Mucosa of rectum (tissue), 2 donors: ENCODE data around the gene EMC9.

Experiments used
- H3K27ac ChIP-seq, 2 donors: one replicate each; pipeline ENCODE4 v1.7.0; 2013; ENCODE audit warnings: inconsistent platforms in 2 of 2, low read depth in 2 of 2, low read length in 2 of 2
- H3K27me3 ChIP-seq, 2 donors: one replicate each; pipeline ENCODE4 v1.7.0; 2013; ENCODE audit warnings: low read length in 2 of 2; ENCODE audit not compliant: control insufficient read depth in 2 of 2, insufficient read depth in 2 of 2
- H3K36me3 ChIP-seq, 2 donors: one replicate each; pipeline ENCODE4 v1.7.0; 2013; ENCODE audit warnings: low read length in 2 of 2; ENCODE audit not compliant: control insufficient read depth in 2 of 2, insufficient read depth in 2 of 2
- H3K4me1 ChIP-seq, 2 donors: one replicate each; pipeline ENCODE4 v1.7.0; 2013; ENCODE audit warnings: low read length in 2 of 2, mild to moderate bottlenecking in 1 of 2; ENCODE audit not compliant: control insufficient read depth in 2 of 2, insufficient read depth in 2 of 2
- H3K4me3 ChIP-seq, 2 donors: one replicate each; pipeline ENCODE4 v1.7.0; 2013; ENCODE audit warnings: low read length in 2 of 2
- H3K9ac ChIP-seq, 2 donors: one replicate each; pipeline ENCODE4 v1.7.0; 2013; ENCODE audit warnings: low read length in 2 of 2, low read depth in 1 of 2, mild to moderate bottlenecking in 1 of 2
- H3K9me3 ChIP-seq, 2 donors: one replicate each; pipeline ENCODE4 v1.7.0; 2013; ENCODE audit warnings: low read length in 2 of 2; ENCODE audit not compliant: control insufficient read depth in 2 of 2
- donor health status: healthy.
- donor health status: Normal muscosa, but diverticular disease.

Gene EMC9

DNA sequence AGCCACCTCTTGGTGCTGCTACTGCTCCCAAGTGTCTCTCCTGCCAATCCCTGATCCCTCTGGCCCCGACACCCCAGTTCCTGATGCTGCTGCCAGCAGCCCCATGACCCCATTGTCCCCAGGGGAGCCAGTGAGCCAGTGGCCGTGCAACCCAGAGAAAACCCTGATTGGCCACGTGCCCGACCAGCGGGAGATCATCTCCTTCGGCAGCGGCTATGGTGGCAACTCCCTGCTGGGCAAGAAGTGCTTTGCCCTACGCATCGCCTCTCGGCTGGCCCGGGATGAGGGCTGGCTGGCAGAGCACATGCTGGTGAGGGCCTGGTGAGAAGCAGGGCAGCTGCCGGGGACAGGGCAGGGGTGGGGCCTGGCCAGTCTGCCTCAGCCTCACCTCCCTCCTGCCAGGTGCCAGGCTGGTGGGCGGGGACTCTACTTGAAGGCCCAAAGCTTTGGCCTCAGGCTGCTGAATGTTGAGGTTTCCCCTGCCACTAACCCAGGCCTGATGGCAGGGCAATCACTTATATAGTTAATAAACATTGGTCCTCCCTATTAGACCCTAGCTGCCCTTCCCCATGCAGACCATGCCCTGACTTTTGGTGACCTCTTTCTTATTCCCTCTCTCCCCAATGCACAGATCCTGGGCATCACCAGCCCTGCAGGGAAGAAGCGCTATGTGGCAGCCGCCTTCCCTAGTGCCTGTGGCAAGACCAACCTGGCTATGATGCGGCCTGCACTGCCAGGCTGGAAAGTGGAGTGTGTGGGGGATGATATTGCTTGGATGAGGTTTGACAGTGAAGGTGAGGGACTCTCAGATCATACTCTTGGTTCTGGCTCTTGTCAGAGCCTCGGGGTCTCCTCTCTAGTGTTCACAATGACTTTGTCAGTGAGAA, 42.2 kb downstream of the EMC9 start:
- Histone ChIP-seq H3K36me3 (peaks cover 45 to 55% of the 10 kb centered on the region in 2 donors), H3K27me3 (no peaks in the 10 kb centered on the region), H3K9ac (no peak overlapping the region), H3K27ac (no peak overlapping the region), H3K9me3 (no peaks in the 10 kb centered on the region), H3K4me1 (peaks cover 9 to 10% of the 10 kb centered on the region in 2 donors), H3K4me3 (no peak overlapping the region)

DNA sequence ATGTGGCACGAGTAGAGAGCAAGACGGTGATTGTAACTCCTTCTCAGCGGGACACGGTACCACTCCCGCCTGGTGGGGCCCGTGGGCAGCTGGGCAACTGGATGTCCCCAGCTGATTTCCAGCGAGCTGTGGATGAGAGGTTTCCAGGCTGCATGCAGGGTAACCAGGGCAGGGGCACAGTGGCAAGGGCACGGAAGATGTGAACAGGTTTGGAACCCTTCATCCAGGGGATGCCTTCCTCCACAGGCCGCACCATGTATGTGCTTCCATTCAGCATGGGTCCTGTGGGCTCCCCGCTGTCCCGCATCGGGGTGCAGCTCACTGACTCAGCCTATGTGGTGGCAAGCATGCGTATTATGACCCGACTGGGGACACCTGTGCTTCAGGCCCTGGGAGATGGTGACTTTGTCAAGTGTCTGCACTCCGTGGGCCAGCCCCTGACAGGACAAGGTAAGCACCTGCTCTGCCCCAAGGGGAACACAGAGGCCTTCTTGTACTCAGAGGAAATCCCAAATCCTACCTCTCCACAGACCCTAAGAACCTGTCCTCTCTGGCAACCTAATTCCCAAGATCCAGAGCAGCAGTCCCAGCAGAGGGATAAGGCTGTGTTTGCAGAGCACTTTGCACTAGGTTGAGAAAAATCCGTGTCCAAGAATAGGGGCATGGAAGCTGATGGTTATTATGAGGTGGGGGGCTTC, 43.0 kb downstream of the EMC9 start:
- H3K9me3 ChIP-seq = no peaks in the 10 kb centered on the region
- no peak overlapping the region for H3K9ac ChIP-seq
- H3K27me3 ChIP-seq = no peaks in the 10 kb centered on the region
- no peak overlapping the region for H3K27ac ChIP-seq
- no peak overlapping the region for H3K4me3 ChIP-seq
- H3K36me3 ChIP-seq = peaks cover 40 to 49% of the 10 kb centered on the region in 2 donors
- H3K4me1 ChIP-seq = peaks cover 12 to 15% of the 10 kb centered on the region in 2 donors

DNA sequence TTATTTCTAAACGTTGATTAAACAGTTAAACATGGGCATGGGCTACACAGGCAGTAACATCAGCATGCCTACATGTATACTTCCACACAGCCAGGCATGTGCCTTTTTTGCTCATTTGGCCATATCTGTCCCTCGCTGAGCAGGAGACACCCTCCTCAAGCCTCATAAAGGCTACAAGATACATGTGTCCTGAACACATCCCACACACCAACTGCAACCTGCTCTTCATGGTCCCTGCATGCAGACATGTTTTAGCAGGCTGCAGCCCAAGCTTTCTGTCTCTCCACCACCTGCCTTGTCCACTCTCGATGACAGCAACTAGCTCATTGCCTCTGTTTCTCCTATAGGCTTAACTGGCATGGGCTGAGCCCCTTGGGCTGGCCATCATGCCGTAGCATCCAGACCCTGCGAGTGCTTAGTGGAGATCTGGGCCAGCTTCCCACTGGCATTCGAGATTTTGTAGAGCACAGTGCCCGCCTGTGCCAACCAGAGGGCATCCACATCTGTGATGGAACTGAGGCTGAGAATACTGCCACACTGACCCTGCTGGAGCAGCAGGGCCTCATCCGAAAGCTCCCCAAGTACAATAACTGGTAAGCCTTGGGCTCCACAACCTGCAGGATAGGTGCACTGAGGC, 44.7 kb downstream of the EMC9 start:
- H3K27ac ChIP-seq = no peak overlapping the region
- H3K9ac ChIP-seq = no peak overlapping the region
- H3K36me3 ChIP-seq = peaks cover 32 to 38% of the 10 kb centered on the region in 2 donors
- no peaks in the 10 kb centered on the region for H3K27me3 ChIP-seq
- no peaks in the 10 kb centered on the region for H3K9me3 ChIP-seq
- H3K4me3 ChIP-seq = no peak overlapping the region
- H3K4me1 ChIP-seq = peaks cover 13 to 28% of the 10 kb centered on the region in 2 donors

DNA sequence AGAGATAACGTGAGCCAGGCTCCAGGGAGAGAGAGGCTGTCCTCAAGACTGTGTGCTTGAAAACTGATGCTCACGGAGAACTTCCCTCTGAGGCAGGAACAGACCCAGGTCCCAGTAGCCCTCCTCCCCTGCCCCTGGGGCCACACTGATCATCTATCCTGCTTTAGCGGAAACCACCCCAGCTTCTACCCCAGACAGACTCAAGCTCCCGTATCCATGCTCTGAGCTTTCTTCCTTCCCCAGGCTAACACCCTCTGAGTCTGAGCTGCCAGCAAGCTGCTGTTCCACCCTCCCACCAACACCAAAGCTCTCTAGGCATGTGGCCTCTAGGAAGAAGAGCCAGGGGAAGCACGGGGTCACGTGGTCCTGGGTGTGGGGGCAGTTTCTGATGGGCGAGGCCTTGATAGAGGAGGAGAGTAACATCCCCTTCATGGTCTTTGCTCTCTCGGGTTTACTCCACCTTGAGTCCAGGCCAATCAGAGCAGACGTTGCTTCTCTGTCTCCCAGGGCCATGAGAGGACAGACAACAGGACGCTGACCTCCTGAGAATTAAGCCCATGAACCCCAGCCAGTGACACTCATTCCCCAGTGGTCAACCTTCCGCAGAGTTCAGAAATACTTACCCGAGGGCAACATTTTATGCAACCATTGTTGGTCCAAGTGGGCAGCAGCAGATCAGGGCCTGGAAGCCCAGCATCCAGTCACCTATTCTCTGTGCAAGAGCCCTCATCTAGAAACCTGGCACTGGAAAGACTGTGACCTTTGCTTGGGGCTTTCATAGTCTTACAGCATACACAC, 45.9 kb downstream of the EMC9 start:
- Histone ChIP-seq H3K4me1 (peaks cover 13 to 29% of the 10 kb centered on the region in 2 donors), H3K4me3 (peak overlapping the region; percentile 85 to 92), H3K27ac (peak overlapping the region; percentile 99), H3K27me3 (no peaks in the 10 kb centered on the region), H3K9ac (peak overlapping the region; percentile 93 to 98), H3K9me3 (no peaks in the 10 kb centered on the region), H3K36me3 (peaks cover 21 to 28% of the 10 kb centered on the region in 2 donors)

DNA sequence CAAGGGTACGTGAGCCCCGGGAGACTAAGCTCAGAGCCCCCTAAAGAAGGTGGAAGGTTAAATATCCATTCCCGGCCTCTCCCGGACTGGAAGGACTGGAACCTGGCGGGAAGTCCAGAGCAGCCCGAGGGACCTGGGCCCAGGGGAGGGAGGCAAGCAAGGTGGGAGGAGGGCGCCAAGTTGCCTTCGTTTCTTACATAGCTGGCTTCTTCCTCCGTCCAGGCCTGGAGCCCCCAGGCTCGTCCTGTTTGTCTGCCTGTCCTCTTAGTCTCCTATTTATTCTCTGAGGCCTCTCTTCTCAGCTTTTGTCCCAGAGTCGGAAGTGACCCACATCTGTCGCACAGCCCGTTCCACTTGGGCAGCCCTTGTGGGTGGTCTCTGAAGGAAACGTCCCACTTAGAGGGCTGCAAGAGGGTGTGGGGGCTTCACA, 46.5 kb downstream of the EMC9 start:
- H3K36me3 ChIP-seq = peaks cover 19 to 22% of the 10 kb centered on the region in 2 donors
- H3K4me3 ChIP-seq = peak overlapping the region; percentile 85 to 92
- peak overlapping the region; percentile 99 for H3K27ac ChIP-seq
- peak overlapping the region; percentile 93 to 98 for H3K9ac ChIP-seq
- no peaks in the 10 kb centered on the region for H3K27me3 ChIP-seq
- H3K4me1 ChIP-seq = peaks cover 13 to 29% of the 10 kb centered on the region in 2 donors
- no peaks in the 10 kb centered on the region for H3K9me3 ChIP-seq

DNA sequence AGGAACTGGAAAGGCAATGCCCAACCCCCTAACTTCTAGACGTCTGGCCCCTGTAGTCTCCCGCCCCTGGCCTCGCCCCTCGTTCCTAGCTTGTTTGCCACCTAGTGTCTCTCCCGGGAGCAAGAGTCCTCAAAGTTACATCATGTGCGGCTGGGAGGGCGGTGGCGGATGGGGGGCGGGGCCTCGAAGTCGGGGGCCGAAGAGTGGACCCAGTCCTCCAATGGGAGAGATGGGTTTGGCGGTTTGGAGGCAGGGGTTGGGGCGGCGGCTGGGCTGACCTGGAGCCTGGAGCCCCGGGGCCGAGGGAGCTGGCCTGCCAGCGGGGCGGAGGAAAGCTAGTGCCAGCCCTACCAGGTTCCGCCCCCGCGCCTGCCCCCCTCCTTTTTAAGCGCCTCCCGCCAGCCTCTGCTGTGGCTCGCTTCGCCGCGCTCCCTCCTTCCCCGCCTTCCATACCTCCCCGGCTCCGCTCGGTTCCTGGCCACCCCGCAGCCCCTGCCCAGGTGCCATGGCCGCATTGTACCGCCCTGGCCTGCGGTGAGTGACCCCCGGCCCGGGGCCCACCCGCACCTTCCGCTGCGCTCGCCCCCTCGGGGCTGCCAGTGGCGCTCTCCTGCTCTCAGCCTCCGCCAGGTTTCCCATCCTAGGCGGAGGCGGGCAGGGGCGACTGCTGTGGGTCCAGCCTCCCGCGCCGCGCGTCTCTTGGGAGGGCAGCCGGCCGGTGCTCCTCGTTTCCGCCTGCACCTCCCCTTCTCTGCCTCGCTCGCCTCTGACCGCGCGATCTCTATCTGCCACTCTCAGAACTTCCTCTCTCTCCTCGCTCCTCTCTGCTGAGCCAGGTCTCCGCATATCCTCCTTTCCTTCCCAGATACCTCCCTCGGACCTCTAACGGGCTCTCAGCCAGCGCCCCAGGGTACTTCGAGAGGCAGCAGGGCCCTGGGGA, 47.2 kb downstream of the EMC9 start, which contains the start of gene PCK2:
Gene PCK2, plus strand, starts transcription at position 411 of the 940 bp plus-strand sequence. Its CDS starts 95 bp downstream, at position 506.
- peak within 1 kb of the TSS; percentile 99 for H3K27ac ChIP-seq
- peak within 1 kb of the TSS; percentile 93 to 98 for H3K9ac ChIP-seq
- no peaks in the 10 kb centered on the region for H3K27me3 ChIP-seq
- H3K4me1 ChIP-seq = peaks cover 13 to 29% of the 10 kb centered on the region in 2 donors
- no peaks in the 10 kb centered on the region for H3K9me3 ChIP-seq
- peaks cover 13 to 15% of the 10 kb centered on the region in 2 donors for H3K36me3 ChIP-seq
- H3K4me3 ChIP-seq = peak within 1 kb of the TSS; percentile 85 to 92

DNA sequence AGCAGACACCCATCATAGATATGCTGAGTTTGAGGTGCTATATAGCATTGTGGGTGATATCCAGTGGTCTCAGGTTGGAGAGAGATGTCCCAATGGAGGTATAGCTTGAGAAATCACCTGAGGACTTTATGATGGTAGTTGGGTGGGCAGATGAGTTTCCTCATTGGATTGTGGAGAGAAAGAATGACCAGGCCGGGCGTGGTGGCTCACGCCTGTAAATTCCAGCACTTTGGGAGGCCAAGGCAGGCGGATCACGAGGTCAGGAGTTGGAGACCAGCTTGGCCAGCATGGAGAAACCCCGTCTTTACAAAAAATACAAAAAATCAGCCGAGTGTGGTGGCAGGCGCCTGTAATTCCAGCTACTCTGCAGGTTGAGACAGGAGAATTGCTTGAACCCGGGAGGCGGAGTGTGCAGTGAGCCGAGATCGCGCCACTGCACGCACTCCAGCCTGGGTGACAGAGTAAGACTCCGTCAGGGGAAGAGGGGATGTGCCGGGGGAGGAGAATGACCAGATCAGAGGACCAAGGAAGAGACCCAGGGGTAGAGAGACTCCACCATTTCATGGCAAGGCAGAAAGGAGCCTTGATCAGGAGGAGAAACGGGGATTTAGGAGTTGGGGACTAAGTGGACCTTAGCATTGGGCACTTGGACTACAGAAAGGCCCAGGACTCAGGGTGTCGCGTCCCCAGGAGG, 48.0 kb downstream of the EMC9 start:
- peaks cover 13 to 29% of the 10 kb centered on the region in 2 donors for H3K4me1 ChIP-seq
- H3K36me3 ChIP-seq = peaks cover 5 to 9% of the 10 kb centered on the region in 2 donors
- H3K27ac ChIP-seq = peak overlapping the region; percentile 99
- H3K4me3 ChIP-seq = peak overlapping the region; percentile 57 to 85
- H3K9me3 ChIP-seq = no peaks in the 10 kb centered on the region
- H3K27me3 ChIP-seq = no peaks in the 10 kb centered on the region
- peak overlapping the region; percentile 47 to 93 for H3K9ac ChIP-seq

DNA sequence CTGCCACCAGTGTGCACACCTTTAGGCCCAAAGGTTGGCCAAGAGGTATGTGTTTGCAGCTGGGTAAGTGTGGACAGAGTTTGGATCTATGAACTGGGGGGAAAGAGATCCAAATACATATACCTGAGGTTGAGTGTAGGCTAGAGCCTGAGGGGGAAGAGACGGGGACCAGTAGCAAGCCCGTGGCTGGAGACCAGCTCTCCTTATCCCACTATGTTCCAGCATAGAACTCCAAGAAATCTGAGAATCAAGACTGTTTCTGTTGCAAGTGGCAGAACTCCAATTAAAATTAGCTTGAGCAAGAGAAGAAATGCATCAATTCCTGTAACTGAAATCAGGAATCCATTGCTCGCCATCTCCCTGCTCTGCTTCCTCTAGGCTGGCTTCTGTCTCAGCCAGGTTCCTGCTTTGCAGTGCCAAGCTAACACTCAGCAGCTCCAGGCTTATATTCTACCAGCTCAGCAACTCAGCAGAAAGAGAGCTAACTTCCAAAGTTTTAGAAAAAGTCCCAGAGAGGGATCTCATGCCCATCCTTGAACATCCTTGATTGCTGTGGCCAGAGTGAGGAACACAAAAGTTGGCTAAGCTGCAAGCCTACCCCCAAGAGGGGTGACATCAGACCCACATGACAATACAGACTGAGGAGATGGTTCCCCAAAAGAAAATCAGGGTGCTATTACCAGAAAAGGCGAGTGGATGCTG, 48.7 kb downstream of the EMC9 start:
- no peak overlapping the region for H3K4me3 ChIP-seq
- no peaks in the 10 kb centered on the region for H3K9me3 ChIP-seq
- H3K9ac ChIP-seq = no peak overlapping the region
- H3K36me3 ChIP-seq = peaks cover 0 to 4% of the 10 kb centered on the region in 2 donors
- no peaks in the 10 kb centered on the region for H3K27me3 ChIP-seq
- peak overlapping the region; percentile 99 for H3K27ac ChIP-seq
- peaks cover 13 to 29% of the 10 kb centered on the region in 2 donors for H3K4me1 ChIP-seq
